GM19043 (cell line): ENCODE measurements around the gene COL5A1.
"Not testable (repeated sequence)": the region's sequence is repeated elsewhere in the genome, so short reads cannot be mapped to it uniquely, and the experiment has no call there.

Source experiments
- ATAC-seq: cut with Tn5 transposase; IDR thresholded peaks from one replicate; pipeline ENCODE4 v1.9.1; 2021; ENCODE audit warnings: low read depth; ENCODE audit not compliant: unreplicated experiment

The COL5A1 gene

GRCh38 chr9:134841180-134841904 is 199.7 kb downstream of the COL5A1 start:
- ATAC-seq: no peak

- ATAC-seq: no peak
These were observed 200.7 kb downstream of the COL5A1 start for GRCh38 chr9:134842321-134842720.

GRCh38 chr9:134843740-134844139 is 202.1 kb downstream of the COL5A1 start:
- ATAC-seq: no peak

GRCh38 chr9:134844821-134845220 is 203.2 kb downstream of the COL5A1 start:
- ATAC-seq: no peak

- no peak for ATAC-seq
These were observed 204.6 kb downstream of the COL5A1 start for GRCh38 chr9:134846187-134846586.

GRCh38 chr9:134846699-134847098 is 205.1 kb downstream of the COL5A1 start:
- ATAC-seq: no peak

- no peak for ATAC-seq
These were observed 205.5 kb downstream of the COL5A1 start for GRCh38 chr9:134847138-134847537.

GRCh38 chr9:134847752-134848432 is 206.3 kb downstream of the COL5A1 start:
- no peak for ATAC-seq

GRCh38 chr9:134848504-134848903 is 206.9 kb downstream of the COL5A1 start:
- no peak for ATAC-seq

GRCh38 chr9:134850611-134851010 is 209.0 kb downstream of the COL5A1 start:
- no peak for ATAC-seq

- ATAC-seq: no peak
These were observed 209.4 kb downstream of the COL5A1 start for GRCh38 chr9:134851020-134851419.

GRCh38 chr9:134852906-134853654 is 211.5 kb downstream of the COL5A1 start:
- no peak for ATAC-seq

GRCh38 chr9:134853893-134854292 is 212.3 kb downstream of the COL5A1 start:
- ATAC-seq: no peak

GRCh38 chr9:134854541-134854981 is 213.0 kb downstream of the COL5A1 start:
- no peak for ATAC-seq

GRCh38 chr9:134855231-134855899 is 213.8 kb downstream of the COL5A1 start:
- no peak for ATAC-seq

- ATAC-seq: no peak
These were observed 214.3 kb downstream of the COL5A1 start for GRCh38 chr9:134855900-134856377.

- ATAC-seq: not testable (repeated sequence)
These were observed 215.8 kb downstream of the COL5A1 start for GRCh38 chr9:134857451-134857850.

- peak; percentile 75 for ATAC-seq
These were observed 216.6 kb downstream of the COL5A1 start for GRCh38 chr9:134858051-134858841.

- no peak for ATAC-seq
These were observed 218.9 kb downstream of the COL5A1 start for GRCh38 chr9:134860510-134860909.
